Hepatocyte (in vitro differentiated cells): Measurements from ENCODE around the gene ZGPAT. TPM values are rescaled to one million over a fixed set of nuclear protein-coding genes. Genes with fewer than 3 reads are reported as not detected.

Source experiments
- DNase-seq: peaks from one replicate; pipeline ENCODE4 v3.0.0-alpha.2; 2016; ENCODE audit warnings: low spot score
- H2AFZ ChIP-seq: fragments of 200-600 bp; sonication (generic); 2 replicates; pipeline ENCODE4 v1.6.0; 2016; ENCODE audit warnings: antibody characterized with exemption, mild to moderate bottlenecking
- H3K27ac ChIP-seq: fragments of 200-600 bp; sonication (generic); 2 replicates; pipeline ENCODE4 v1.5.1; 2016; ENCODE audit warnings: mild to moderate bottlenecking
- H3K27me3 ChIP-seq: fragments of 200-600 bp; sonication (generic); 2 replicates; pipeline ENCODE4 v1.6.1; 2016
- H3K36me3 ChIP-seq: fragments of 200-600 bp; sonication (generic); replicated peaks from 2 replicates; pipeline ENCODE4 v1.5.1; 2016; ENCODE audit warnings: low read depth; ENCODE audit not compliant: insufficient read depth
- H3K4me1 ChIP-seq: fragments of 200-600 bp; sonication (generic); 2 replicates; pipeline ENCODE4 v1.5.1; 2016; ENCODE audit warnings: mild to moderate bottlenecking, moderate library complexity; ENCODE audit not compliant: insufficient read depth
- H3K4me2 ChIP-seq: fragments of 200-600 bp; sonication (generic); 2 replicates; pipeline ENCODE4 v1.6.0; 2016
- H3K4me3 ChIP-seq: fragments of 200-600 bp; sonication (generic); 2 replicates; pipeline ENCODE4 v1.5.1; 2016; ENCODE audit warnings: mild to moderate bottlenecking
- H3K79me2 ChIP-seq: fragments of 200-600 bp; sonication (generic); 2 replicates; pipeline ENCODE4 v1.6.0; 2017; ENCODE audit warnings: mild to moderate bottlenecking
- H3K9me2 ChIP-seq: fragments of 200-600 bp; sonication (generic); replicated peaks from 2 replicates; pipeline ENCODE4 v1.6.0; 2017; ENCODE audit warnings: mild to moderate bottlenecking; ENCODE audit not compliant: insufficient read depth
- H3K9me3 ChIP-seq: fragments of 200-600 bp; sonication (generic); 2 replicates; pipeline ENCODE4 v1.5.1; 2016; ENCODE audit warnings: low read depth, mild to moderate bottlenecking
- H4K20me1 ChIP-seq: fragments of 200-600 bp; sonication (generic); 2 replicates; pipeline ENCODE4 v1.6.0; 2016; ENCODE audit warnings: mild to moderate bottlenecking; ENCODE audit not compliant: insufficient read depth, poor library complexity, severe bottlenecking
- CTCF ChIP-seq: fragments of 200-600 bp; sonication (generic); IDR thresholded peaks from 2 replicates; pipeline ENCODE4 v1.5.1; 2016; ENCODE audit warnings: antibody characterized with exemption, mild to moderate bottlenecking; ENCODE audit not compliant: poor library complexity
- EZH2 ChIP-seq: fragments of 200-600 bp; sonication (generic); IDR thresholded peaks from 2 replicates; pipeline ENCODE4 v1.6.1; 2016; ENCODE audit warnings: antibody characterized with exemption, mild to moderate bottlenecking, borderline replicate concordance
- EZH2phosphoT487 ChIP-seq: fragments of 200-600 bp; sonication (generic); IDR thresholded peaks from one replicate; pipeline ENCODE4 v1.6.1; 2018; ENCODE audit warnings: antibody characterized with exemption, mild to moderate bottlenecking, low read depth, moderate library complexity; ENCODE audit not compliant: unreplicated experiment, severe bottlenecking
- WGBS: methylation state at CpG from one replicate; pipeline ENCODE4 v1.1.6; 2016; ENCODE audit warnings: low lambda C conversion rate; ENCODE audit errors: missing lambda C conversion rate; 5-methylcytosine and 5-hydroxymethylcytosine counted together
- polyA plus RNA-seq: library from polyadenylated mRNA; unstranded; fragments of >200 nt; fragmentation: Nextera tagmentation; extraction: Ambion mirVana; gene quantifications from 2 replicates; pipeline ENCODE4 v1.2.1, GENCODE V29; 2016
- total RNA-seq: library from RNA; depleted of rRNA; stranded (reverse); fragments of >200 nt; gene quantifications from 2 replicates; pipeline ENCODE4 v1.2.3, GENCODE V29; 2014

The ZGPAT gene
- total and polyA plus RNA-seq, 2 experiments from 2014 or later: 18.6 to 41.7 TPM

- Histone ChIP-seq H3K9me3 (no peaks in the 10 kb centered on the region), H3K4me2 (no peak overlapping the region), H3K4me3 (no peak overlapping the region), H3K9me2 (no peaks in the 10 kb centered on the region), H3K79me2 (no peaks in the 10 kb centered on the region), H4K20me1 (no peaks in the 10 kb centered on the region), H3K27ac (no peak overlapping the region), H3K27me3 (no peaks in the 10 kb centered on the region), H3K4me1 (peaks cover 11% of the 10 kb centered on the region), H3K36me3 (no peaks in the 10 kb centered on the region), H2AFZ (no peak overlapping the region)
- TF ChIP-seq CTCF: no peak
- no peak for TF ChIP-seq EZH2
- no peak for TF ChIP-seq EZH2phosphoT487
- 95% methylated on average over 19 of the region's 19 CpGs for WGBS
- DNase-seq: no peak
Observed at GRCh38 chr20:63679799-63680305, 28.0 kb upstream of the ZGPAT start.

- Histone ChIP-seq H3K9me2 (no peaks in the 10 kb centered on the region), H3K4me1 (peaks cover 11% of the 10 kb centered on the region), H3K4me2 (no peak overlapping the region), H3K4me3 (no peak overlapping the region), H3K36me3 (no peaks in the 10 kb centered on the region), H2AFZ (no peak overlapping the region), H4K20me1 (no peaks in the 10 kb centered on the region), H3K79me2 (no peaks in the 10 kb centered on the region), H3K9me3 (no peaks in the 10 kb centered on the region), H3K27me3 (no peaks in the 10 kb centered on the region), H3K27ac (no peak overlapping the region)
- 97% methylated on average over 13 of the region's 13 CpGs for WGBS
- no peak for DNase-seq
- TF ChIP-seq CTCF: no peak
- TF ChIP-seq EZH2: no peak
- no peak for TF ChIP-seq EZH2phosphoT487
Observed at GRCh38 chr20:63680427-63680826, 27.4 kb upstream of the ZGPAT start.

- H2AFZ ChIP-seq: no peak overlapping the region
- H4K20me1 ChIP-seq: no peaks in the 10 kb centered on the region
- WGBS: 98% methylated on average over 23 of the region's 23 CpGs
- peaks cover 11% of the 10 kb centered on the region for H3K4me1 ChIP-seq
- no peak overlapping the region for H3K4me2 ChIP-seq
- no peak for DNase-seq
- H3K27ac ChIP-seq: no peak overlapping the region
- no peaks in the 10 kb centered on the region for H3K79me2 ChIP-seq
- no peaks in the 10 kb centered on the region for H3K27me3 ChIP-seq
- no peaks in the 10 kb centered on the region for H3K9me3 ChIP-seq
- no peaks in the 10 kb centered on the region for H3K9me2 ChIP-seq
- no peak overlapping the region for H3K4me3 ChIP-seq
- no peaks in the 10 kb centered on the region for H3K36me3 ChIP-seq
- TF ChIP-seq CTCF (no peak), EZH2 (no peak), EZH2phosphoT487 (no peak)
Observed at GRCh38 chr20:63680857-63681608, 26.8 kb upstream of the ZGPAT start.
